ENCODE results near the gene NCAPD2.
A peak's percentile ranks its signal among the peaks of the same experiment; 100 is the strongest.

Gene NCAPD2

GRCh38 chr12:6535960-6536847 is 42.3 kb downstream of the NCAPD2 start:
- DNase-seq = no peak

- no peak for DNase-seq
Observed at GRCh38 chr12:6536894-6537579, 43.1 kb downstream of the NCAPD2 start.

- peak; percentile 75 for DNase-seq
Observed at GRCh38 chr12:6537580-6538419, 43.9 kb downstream of the NCAPD2 start.

- no peak for DNase-seq
Observed at GRCh38 chr12:6538420-6539313, 44.8 kb downstream of the NCAPD2 start.

- DNase-seq = no peak
Observed at GRCh38 chr12:6539314-6539682, 45.4 kb downstream of the NCAPD2 start.

GRCh38 chr12:6539707-6540134 is 45.8 kb downstream of the NCAPD2 start:
- no peak for DNase-seq

- no peak for DNase-seq
Observed at GRCh38 chr12:6540181-6540877, 46.4 kb downstream of the NCAPD2 start.

- no peak for DNase-seq
Observed at GRCh38 chr12:6541371-6542165, 47.7 kb downstream of the NCAPD2 start.

GRCh38 chr12:6542209-6543009 is 48.5 kb downstream of the NCAPD2 start:
- no peak for DNase-seq

GRCh38 chr12:6546016-6546415 is 52.1 kb downstream of the NCAPD2 start:
- DNase-seq = no peak

- DNase-seq = no peak
Observed at GRCh38 chr12:6547566-6547965, 53.7 kb downstream of the NCAPD2 start.

GRCh38 chr12:6547987-6548386 is 54.1 kb downstream of the NCAPD2 start:
- DNase-seq = no peak

- no peak for DNase-seq
Observed at GRCh38 chr12:6548556-6548955, 54.7 kb downstream of the NCAPD2 start.

GRCh38 chr12:6548966-6549683 is 55.2 kb downstream of the NCAPD2 start:
- no peak for DNase-seq

- no peak for DNase-seq
Observed at GRCh38 chr12:6549684-6550151, 55.8 kb downstream of the NCAPD2 start.

GRCh38 chr12:6550294-6551062 is 56.6 kb downstream of the NCAPD2 start:
- DNase-seq = no peak

GRCh38 chr12:6551063-6551461 is 57.2 kb downstream of the NCAPD2 start:
- no peak for DNase-seq

- no peak for DNase-seq
Observed at GRCh38 chr12:6551496-6552139, 57.7 kb downstream of the NCAPD2 start.

Data from NCI-H774 (cell line).